T-cell (primary cell): Measurements from ENCODE around the gene ARMH2. TPM values are rescaled to one million over a fixed set of nuclear protein-coding genes. Genes with fewer than 3 reads are reported as not detected.

Source experiments
- ATAC-seq, 4 experiments: fragments of 200-7000 bp in 3 of 4; fragments of 150-1000 bp in 1 of 4; cut with Tn5 transposase; replicated peaks in 1 of 4; 1 replicate in 3 of 4; 2 replicates in 1 of 4; pipeline ENCODE4 v1.10.0; 2021; ENCODE audit warnings: moderate library complexity in 3 of 4, mild to moderate bottlenecking in 2 of 4, moderate number of reproducible peaks in 1 of 4
- CTCF ChIA-PET, 2 donors: fragments of 300-600 bp; sonication (Branson Sonifier 250); formaldehyde crosslinking; loops; one replicate each; lab custom pipeline; 2022; ENCODE audit warnings: antibody characterized with exemption in 2 of 2; lab: Charles Lee
- POLR2A ChIA-PET, 2 donors: fragments of 300-600 bp; sonication (Branson Sonifier 250); formaldehyde crosslinking; loops; one replicate each; lab custom pipeline; 2022; ENCODE audit warnings: antibody characterized with exemption in 2 of 2; lab: Charles Lee
- DNase-seq, 35 experiments: peaks; one replicate each; pipeline versions ENCODE4 v3.0.0 to v3.0.0-alpha.2; 2013 to 2023
- H3K27ac ChIP-seq: one replicate; pipeline ENCODE4 v1.5.1; 2013; ENCODE audit warnings: low read length
- H3K27me3 ChIP-seq, 2 experiments: replicated peaks in 1 of 2; 1 replicate in 1 of 2; 2 replicates in 1 of 2; pipeline versions ENCODE4 v1.6.1 to v1.7.0; 2013; ENCODE audit warnings: low read length in 1 of 2, mixed read lengths in 1 of 2; ENCODE audit not compliant: control insufficient read depth in 2 of 2, insufficient read depth in 2 of 2; ENCODE audit errors: extremely low read depth in 1 of 2
- H3K36me3 ChIP-seq, 2 donors: 1 replicate in 1 of 2; 2 replicates in 1 of 2; pipeline versions ENCODE4 v1.6.1 to v1.7.0; 2013; ENCODE audit warnings: low read length in 1 of 2; ENCODE audit not compliant: control insufficient read depth in 2 of 2, insufficient read depth in 1 of 2; ENCODE audit errors: extremely low read depth in 1 of 2
- H3K4me1 ChIP-seq, 2 experiments: 1 replicate in 1 of 2; 2 replicates in 1 of 2; pipeline versions ENCODE4 v1.6.1 to v1.7.0; 2013; ENCODE audit warnings: low read length in 2 of 2, mixed read lengths in 1 of 2; ENCODE audit not compliant: insufficient read depth in 2 of 2, control insufficient read depth in 1 of 2; ENCODE audit errors: extremely low read depth in 1 of 2
- H3K4me3 ChIP-seq, 2 donors: 1 replicate in 1 of 2; 2 replicates in 1 of 2; pipeline versions ENCODE4 v1.5.1 to v1.7.0; 2013; ENCODE audit warnings: mild to moderate bottlenecking in 2 of 2, low read length in 1 of 2, moderate library complexity in 1 of 2; ENCODE audit not compliant: control insufficient read depth in 1 of 2; ENCODE audit errors: extremely low read depth in 1 of 2
- H3K9me3 ChIP-seq: 2 replicates; pipeline ENCODE4 v1.7.0; 2013
- H3K27ac Mint-ChIP-seq, 2 donors: one replicate each; pipeline ENCODE4 v1.8.0; 2020 to 2021; ENCODE audit warnings: mild to moderate bottlenecking in 2 of 2, mixed read lengths in 2 of 2
- H3K27me3 Mint-ChIP-seq, 2 donors: one replicate each; pipeline ENCODE4 v1.8.0; 2021 to 2022; ENCODE audit warnings: mixed read lengths in 2 of 2
- H3K36me3 Mint-ChIP-seq: one replicate; pipeline ENCODE4 v1.8.0; 2021; ENCODE audit warnings: mixed read lengths
- H3K4me1 Mint-ChIP-seq, 3 donors: one replicate each; pipeline ENCODE4 v1.8.0; 2020 to 2022; ENCODE audit warnings: mixed read lengths in 3 of 3, mild to moderate bottlenecking in 1 of 3
- H3K4me3 Mint-ChIP-seq, 3 donors: one replicate each; pipeline ENCODE4 v1.8.0; 2020 to 2022; ENCODE audit warnings: mild to moderate bottlenecking in 3 of 3, mixed read lengths in 3 of 3, moderate library complexity in 3 of 3
- H3K9me3 Mint-ChIP-seq, 3 donors: one replicate each; pipeline ENCODE4 v1.8.0; 2020 to 2022; ENCODE audit warnings: mixed read lengths in 3 of 3
- WGBS: methylation state at CpG from one replicate; pipeline ENCODE4 v1.1.5; 2013; ENCODE audit warnings: missing lambda C conversion rate; ENCODE audit not compliant: insufficient coverage; 5-methylcytosine and 5-hydroxymethylcytosine counted together
- total RNA-seq, 35 experiments: library from RNA in 6 of 35; stranded (reverse) in 6 of 35; fragments of 120-200 nt in 1 of 35; gene quantifications; one replicate each; pipeline versions ENCODE4 v1.2.1 to v1.2.4 and lab custom pipeline; 2013 to 2026

ARMH2 gene
- total RNA-seq (1 to 10 TPM; 2.2 to 4.6 (median 3.7) TPM), total RNA-seq (lab: John Stamatoyannopoulos, UW) (0 to 2.3 (median 0.28) reads per million in 29 experiments)
- total RNA-seq (2013) = 3.2 TPM

DNA sequence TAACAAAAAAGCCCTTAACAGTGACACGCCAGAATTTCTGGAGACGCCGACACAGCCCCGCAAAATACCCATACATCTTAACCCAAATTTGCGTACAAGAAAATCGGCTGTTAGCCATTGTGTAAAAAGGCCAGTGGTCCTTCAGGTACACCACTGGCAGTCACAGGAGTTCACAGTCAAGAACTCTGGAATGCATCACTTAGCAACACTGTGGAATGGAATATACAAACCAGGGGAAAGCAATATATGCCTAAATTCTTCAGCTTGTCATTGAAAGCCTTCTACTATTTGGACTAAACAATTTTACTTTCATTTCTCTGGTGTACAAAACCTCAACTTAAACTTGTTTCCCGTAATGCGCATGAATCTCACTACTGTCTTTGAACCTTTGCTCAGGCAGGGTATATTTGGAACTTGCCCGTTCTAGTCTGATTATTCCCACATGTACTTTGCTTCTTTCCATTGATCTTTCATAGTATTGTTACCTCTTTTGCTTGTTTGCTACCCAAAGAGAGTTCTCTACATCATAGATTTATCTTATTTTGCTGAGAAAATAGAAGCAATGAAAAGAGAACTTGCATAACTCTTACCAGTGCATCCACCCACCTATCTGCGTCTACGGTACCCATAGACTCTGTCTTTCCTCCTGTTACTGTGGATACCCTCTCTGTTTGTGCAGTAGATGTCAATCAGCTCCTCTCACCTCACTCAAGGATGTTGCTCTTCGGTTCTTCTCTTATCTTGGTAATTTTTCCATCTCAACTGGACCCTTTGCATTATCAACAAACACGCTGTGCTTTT is at the start of gene ARMH2:
Gene ARMH2 (minus strand): TSS at position 178 of the 801 bp plus-strand sequence. CDS start 60 bp downstream, at position 118.
- peaks cover 10% of the 10 kb centered on the region for H3K36me3 Mint-ChIP-seq
- peak within 1 kb of the TSS; percentile 19 to 41 for H3K27ac Mint-ChIP-seq
- no peaks in the 10 kb centered on the region for H3K27me3 Mint-ChIP-seq
- no peaks in the 10 kb centered on the region for H3K9me3 ChIP-seq
- DNase-seq = no peak
- CTCF ChIA-PET = interaction anchor here in 1 of 2 donors (0.7 kb wide), 1 partner anchor 334 kb away, joined by 3 read pairs; no protein-coding TSS in a partner anchor
- H3K4me3 ChIP-seq = no peak within 1 kb of the TSS
- no peak within 1 kb of the TSS for H3K27ac ChIP-seq
- peaks cover 6 to 9% (median 7%) of the 10 kb centered on the region in 3 donors for H3K4me1 Mint-ChIP-seq
- POLR2A ChIA-PET = no interaction called here
- ATAC-seq = peak in 1 of 4 experiments; percentile 30
- peaks cover 0 to 13% of the 10 kb centered on the region in 2 donors for H3K36me3 ChIP-seq
- no peaks in the 10 kb centered on the region for H3K27me3 ChIP-seq
- no peaks in the 10 kb centered on the region for H3K4me1 ChIP-seq
- H3K9me3 Mint-ChIP-seq = no peaks in the 10 kb centered on the region
- WGBS = 77% methylated on average over 4 of the region's 13 CpGs
- H3K4me3 Mint-ChIP-seq = no peak within 1 kb of the TSS

- Histone ChIP-seq H3K36me3 (peaks cover 11 to 97% of the 10 kb centered on the region in 2 donors), H3K27me3 (no peaks in the 10 kb centered on the region), H3K27ac (no peak overlapping the region), H3K4me1 (peaks cover 0 to 26% of the 10 kb centered on the region in 2 experiments), H3K9me3 (no peaks in the 10 kb centered on the region), H3K4me3 (no peak overlapping the region)
- no peak overlapping the region for H3K4me3 Mint-ChIP-seq
- no peaks in the 10 kb centered on the region for H3K27me3 Mint-ChIP-seq
- ATAC-seq (no peak), DNase-seq (no peak)
- ChIA-PET CTCF (interaction anchor here in 1 of 2 donors (1.5 kb wide), 1 partner anchor 170 kb away, joined by 4 read pairs; no protein-coding TSS in a partner anchor), POLR2A (no interaction called here)
- WGBS = no CpG with 5 or more reads among the region's 4 CpGs
- H3K4me1 Mint-ChIP-seq = peaks cover 50 to 74% (median 52%) of the 10 kb centered on the region in 3 donors
- H3K9me3 Mint-ChIP-seq = no peaks in the 10 kb centered on the region
- peaks cover 78% of the 10 kb centered on the region for H3K36me3 Mint-ChIP-seq
- H3K27ac Mint-ChIP-seq = peak overlapping the region; percentile 86 to 91
Observed at GRCh38 chr6:24848461-24848860, 49.7 kb upstream of the ARMH2 start.

DNA sequence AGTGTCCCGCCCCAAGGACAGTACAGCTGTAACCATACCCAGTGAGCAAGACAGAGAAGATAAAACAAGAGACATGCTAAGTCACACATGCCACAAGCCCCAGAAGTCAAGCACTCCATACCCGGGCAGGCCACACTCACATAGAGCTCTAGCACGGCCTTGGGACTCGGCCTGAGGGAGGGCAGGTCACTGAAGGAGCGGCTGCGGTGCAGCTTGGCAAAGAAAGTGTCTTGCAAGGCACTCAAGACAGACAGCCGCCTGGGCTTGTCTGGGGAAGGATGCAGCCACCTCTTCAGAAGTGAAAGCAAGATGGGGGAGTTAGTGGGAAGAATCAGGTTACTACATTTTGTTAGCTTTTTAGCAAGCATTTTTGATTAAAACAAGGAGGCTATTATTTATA is 48.7 kb upstream of the ARMH2 start:
- Mint-ChIP-seq H3K36me3 (peaks cover 81% of the 10 kb centered on the region), H3K27ac (peak overlapping the region; percentile 30 to 86), H3K4me3 (no peak overlapping the region), H3K27me3 (no peaks in the 10 kb centered on the region), H3K9me3 (no peaks in the 10 kb centered on the region), H3K4me1 (peaks cover 57 to 76% (median 63%) of the 10 kb centered on the region in 3 donors)
- no peaks in the 10 kb centered on the region for H3K9me3 ChIP-seq
- H3K27me3 ChIP-seq = no peaks in the 10 kb centered on the region
- POLR2A ChIA-PET = no interaction called here
- H3K4me1 ChIP-seq = peaks cover 6 to 33% of the 10 kb centered on the region in 2 experiments
- H3K36me3 ChIP-seq = peaks cover 11 to 97% of the 10 kb centered on the region in 2 donors
- CTCF ChIA-PET = interaction anchor here in 1 of 2 donors (0.9 to 1.5 kb wide), 5 partner anchors 8 to 171 kb away, joined by 3 to 7 read pairs (median 3); no protein-coding TSS in a partner anchor
- H3K4me3 ChIP-seq = no peak overlapping the region
- no peak for ATAC-seq
- no peak for DNase-seq
- H3K27ac ChIP-seq = no peak overlapping the region
- WGBS = 100% methylated on average over 5 of the region's 7 CpGs

- no peak overlapping the region for H3K4me3 Mint-ChIP-seq
- Histone ChIP-seq H3K27ac (peak overlapping the region; percentile 42), H3K36me3 (peaks cover 11 to 100% of the 10 kb centered on the region in 2 donors), H3K27me3 (no peaks in the 10 kb centered on the region), H3K9me3 (no peaks in the 10 kb centered on the region), H3K4me3 (no peak overlapping the region), H3K4me1 (peaks cover 13 to 49% of the 10 kb centered on the region in 2 experiments)
- ChIA-PET POLR2A (interaction anchor here (0.6 to 0.7 kb wide), 3 partner anchors 13 to 187 kb away, joined by 3 to 12 read pairs (median 4); no protein-coding TSS in a partner anchor), CTCF (interaction anchor here (0.6 to 2.6 kb wide), 7 partner anchors 9 to 215 kb away, joined by 3 to 11 read pairs (median 4); no protein-coding TSS in a partner anchor)
- H3K27ac Mint-ChIP-seq = peak overlapping the region; percentile 75 to 78
- no peaks in the 10 kb centered on the region for H3K9me3 Mint-ChIP-seq
- DNase-seq (no peak), ATAC-seq (peak in 3 of 4 experiments; percentile 40 to 46 (median 44))
- H3K36me3 Mint-ChIP-seq = peaks cover 89% of the 10 kb centered on the region
- H3K27me3 Mint-ChIP-seq = no peaks in the 10 kb centered on the region
- peaks cover 72 to 87% (median 81%) of the 10 kb centered on the region in 3 donors for H3K4me1 Mint-ChIP-seq
- 100% methylated on average over 2 of the region's 4 CpGs for WGBS
Observed at GRCh38 chr6:24845578-24845977, 46.9 kb upstream of the ARMH2 start.

- H3K4me3 Mint-ChIP-seq = no peak overlapping the region
- Histone ChIP-seq H3K9me3 (no peaks in the 10 kb centered on the region), H3K27ac (peak overlapping the region; percentile 42), H3K4me3 (no peak overlapping the region), H3K27me3 (no peaks in the 10 kb centered on the region), H3K36me3 (peaks cover 17 to 100% of the 10 kb centered on the region in 2 donors), H3K4me1 (peaks cover 20 to 50% of the 10 kb centered on the region in 2 experiments)
- DNase-seq = no peak
- ChIA-PET CTCF (interaction anchor here in 1 of 2 donors (0.7 to 2.6 kb wide), 4 partner anchors 173 to 231 kb away, joined by 3 to 11 read pairs (median 5); no protein-coding TSS in a partner anchor), POLR2A (interaction anchor here (0.6 to 0.7 kb wide), 3 partner anchors 31 to 188 kb away, joined by 3 to 5 read pairs (median 4); no protein-coding TSS in a partner anchor)
- WGBS = no CpG with 5 or more reads among the region's 6 CpGs
- no peaks in the 10 kb centered on the region for H3K9me3 Mint-ChIP-seq
- H3K27me3 Mint-ChIP-seq = no peaks in the 10 kb centered on the region
- H3K36me3 Mint-ChIP-seq = peaks cover 89% of the 10 kb centered on the region
- peak overlapping the region; percentile 75 to 78 for H3K27ac Mint-ChIP-seq
- no peak for ATAC-seq
- peaks cover 79 to 88% (median 88%) of the 10 kb centered on the region in 3 donors for H3K4me1 Mint-ChIP-seq
Observed at GRCh38 chr6:24844903-24845302, 46.2 kb upstream of the ARMH2 start.

GRCh38 chr6:24844061-24844460 is 45.3 kb upstream of the ARMH2 start:
- Mint-ChIP-seq H3K4me3 (no peak overlapping the region), H3K4me1 (peaks cover 82 to 89% (median 89%) of the 10 kb centered on the region in 3 donors), H3K36me3 (peaks cover 87% of the 10 kb centered on the region), H3K27ac (peak overlapping the region; percentile 53 to 70), H3K27me3 (no peaks in the 10 kb centered on the region), H3K9me3 (no peaks in the 10 kb centered on the region)
- Histone ChIP-seq H3K36me3 (peaks cover 18 to 100% of the 10 kb centered on the region in 2 donors), H3K27ac (no peak overlapping the region), H3K4me3 (no peak overlapping the region), H3K4me1 (peaks cover 22 to 54% of the 10 kb centered on the region in 2 experiments), H3K9me3 (no peaks in the 10 kb centered on the region), H3K27me3 (no peaks in the 10 kb centered on the region)
- no peak for DNase-seq
- CTCF ChIA-PET = interaction anchor here (0.5 to 2.6 kb wide), 7 partner anchors 11 to 232 kb away, joined by 3 to 11 read pairs (median 5); no protein-coding TSS in a partner anchor
- ATAC-seq = no peak
- WGBS = no CpG with 5 or more reads among the region's 1 CpG
- POLR2A ChIA-PET = interaction anchor here (0.7 kb wide), 2 partner anchors 32 to 196 kb away, joined by 5 read pairs; no protein-coding TSS in a partner anchor
